HG02571 (cell line): Measurements from ENCODE around the gene TEKT3.

Experiments used
- ATAC-seq: cut with Tn5 transposase; IDR thresholded peaks from one replicate; pipeline ENCODE4 v1.9.1; 2021; ENCODE audit warnings: mild to moderate bottlenecking, moderate library complexity; ENCODE audit not compliant: unreplicated experiment

The TEKT3 gene

GRCh38 chr17:15341385-15341849 lies at the start of gene TEKT3:
Gene TEKT3, minus strand, starts transcription at chr17:15341597. Its CDS starts 10,012 bp downstream, at chr17:15331585.
- ATAC-seq, result no peak

DNA sequence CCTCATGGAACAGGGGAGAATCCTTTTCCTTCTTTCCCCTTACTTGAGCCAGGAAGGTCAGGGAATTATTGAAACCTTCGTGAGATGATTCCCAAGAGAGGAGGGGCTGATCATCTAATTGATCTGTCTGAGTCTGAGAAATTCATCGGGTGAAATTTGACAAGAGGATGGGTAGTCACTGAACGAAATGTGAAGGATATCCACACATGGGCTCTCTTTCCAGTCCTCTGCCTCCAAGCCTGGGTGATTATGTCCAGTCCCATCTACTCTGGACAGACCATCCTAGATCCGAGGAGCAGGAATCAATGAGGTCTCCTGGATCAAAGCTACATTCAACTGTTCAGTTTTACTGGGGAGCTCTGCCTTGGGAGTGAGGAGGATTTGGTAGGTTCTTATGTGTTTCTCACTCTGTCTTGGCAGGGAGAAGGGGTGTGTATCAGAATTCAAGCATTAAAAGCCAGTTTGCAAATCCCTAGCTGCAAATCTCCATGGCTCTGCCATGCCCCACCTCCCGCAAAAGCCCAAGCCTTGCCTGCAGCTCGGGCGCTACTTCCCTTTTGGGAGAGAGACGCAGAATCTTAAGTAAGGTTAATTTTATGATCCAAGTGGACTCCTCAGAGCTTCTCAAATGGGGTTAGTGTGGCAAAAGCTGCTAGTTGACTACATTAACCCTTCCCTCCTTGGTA lies 47.1 kb upstream of the TEKT3 start:
- ATAC-seq, result no peak

DNA sequence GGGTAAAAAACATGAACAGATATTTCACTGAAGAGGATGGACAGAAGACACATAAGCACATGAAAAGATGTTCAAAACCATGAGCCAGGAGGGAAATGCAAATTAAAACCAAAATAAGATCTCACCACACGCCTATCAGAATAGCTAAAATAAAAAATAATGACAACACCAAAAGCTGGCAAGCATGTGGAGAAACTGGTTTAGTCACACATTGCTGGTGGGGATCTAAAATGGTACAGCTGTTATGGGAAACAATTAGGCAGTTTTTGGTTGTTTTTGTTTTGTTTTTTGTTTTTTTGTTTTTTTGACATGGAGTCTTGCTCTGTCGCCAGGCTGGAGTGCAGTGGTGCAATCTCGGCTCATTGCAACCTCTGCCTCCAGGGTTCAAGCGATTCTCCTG lies 44.7 kb upstream of the TEKT3 start:
- no peak for ATAC-seq

DNA sequence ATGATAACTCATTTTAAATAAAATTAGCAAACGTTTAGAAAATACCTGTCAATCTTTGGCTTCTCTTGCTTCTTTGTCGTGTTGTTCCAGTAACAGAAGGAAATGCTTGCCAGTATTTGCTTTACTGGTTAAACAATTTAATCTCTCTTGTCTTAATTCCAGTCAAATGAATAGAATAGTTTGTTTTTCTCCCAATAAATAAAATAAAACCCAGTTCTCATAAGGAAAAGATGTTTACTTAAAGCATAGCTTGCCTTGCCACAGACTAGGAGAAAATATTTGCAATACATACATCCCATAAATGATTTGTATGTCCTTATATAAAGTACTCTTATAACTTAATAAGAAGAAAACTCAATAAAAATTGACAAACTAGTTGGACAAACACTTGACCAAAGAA lies 43.9 kb upstream of the TEKT3 start:
- ATAC-seq, result no peak

DNA sequence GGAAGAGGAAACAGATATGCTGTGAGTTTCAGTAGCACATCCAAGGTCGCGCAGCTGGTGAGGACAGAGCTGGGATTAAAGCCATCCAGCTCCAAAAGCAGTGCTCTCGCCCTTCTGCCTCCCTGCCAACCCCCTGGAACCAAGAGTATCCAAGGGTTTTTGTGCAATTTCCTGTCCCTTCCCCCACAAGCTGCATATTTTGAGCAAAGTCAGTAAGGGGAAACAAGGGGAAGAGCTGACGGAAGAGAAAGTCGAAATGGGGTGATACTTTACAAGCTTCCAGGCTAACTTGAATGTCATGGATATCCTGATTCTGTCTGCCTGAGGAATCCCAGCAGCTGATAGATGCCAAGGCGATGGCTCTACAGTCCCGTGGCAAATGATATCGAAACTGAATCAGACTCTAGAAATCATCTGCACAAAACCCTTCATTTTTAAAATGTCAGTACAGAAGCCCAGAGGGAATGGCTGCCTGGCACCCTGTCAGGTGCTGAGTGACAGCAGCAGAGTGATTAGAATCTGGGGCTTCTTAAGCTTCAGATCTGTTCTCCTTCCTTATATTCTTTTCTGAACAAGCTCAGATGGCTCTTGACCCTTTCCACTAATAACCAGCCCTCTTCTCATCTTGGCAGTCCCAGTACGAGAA lies 42.9 kb upstream of the TEKT3 start:
- ATAC-seq, result no peak

- no peak for ATAC-seq
Observed at GRCh38 chr17:15382914-15383313, 41.5 kb upstream of the TEKT3 start.

- ATAC-seq, result no peak
Observed at GRCh38 chr17:15381707-15382106, 40.3 kb upstream of the TEKT3 start.

DNA sequence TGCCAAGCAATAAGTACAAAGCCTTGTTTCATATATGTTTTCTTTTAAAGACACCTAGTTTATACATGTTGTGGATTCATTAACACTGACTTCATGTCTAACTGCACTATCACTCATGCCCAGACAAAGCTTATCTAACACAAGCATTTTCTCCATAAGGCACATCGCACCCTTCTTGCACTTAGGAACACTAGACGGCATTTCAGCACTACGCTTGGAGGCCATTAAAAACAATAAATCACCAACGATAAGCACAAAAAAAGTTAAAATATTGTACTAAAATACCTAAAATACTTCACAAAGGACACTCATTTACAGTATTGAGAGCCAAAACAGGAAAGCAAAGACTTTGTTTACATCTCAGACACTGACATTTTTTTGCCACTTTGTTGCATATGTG lies 39.0 kb upstream of the TEKT3 start:
- no peak for ATAC-seq

GRCh38 chr17:15379659-15380058 lies 38.3 kb upstream of the TEKT3 start:
- ATAC-seq, result no peak

DNA sequence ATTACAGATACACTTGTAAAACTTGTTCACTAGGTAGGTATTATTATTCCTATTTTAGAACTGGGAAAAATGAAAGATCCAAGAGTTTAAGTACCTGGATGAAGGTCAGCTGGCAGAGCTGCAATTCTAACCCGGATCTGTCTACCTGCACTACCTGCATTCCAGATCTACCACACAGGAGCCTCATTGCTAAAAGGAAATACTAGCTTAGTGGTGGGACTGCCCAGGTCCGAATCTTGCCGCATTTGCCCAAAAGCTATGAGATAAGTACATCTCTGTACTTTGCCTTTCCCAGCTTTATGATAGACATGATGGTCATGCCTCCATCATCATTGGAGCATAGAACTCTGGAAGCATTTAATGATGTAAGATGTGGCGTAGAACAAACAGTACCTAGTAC lies 36.8 kb upstream of the TEKT3 start:
- no peak for ATAC-seq

DNA sequence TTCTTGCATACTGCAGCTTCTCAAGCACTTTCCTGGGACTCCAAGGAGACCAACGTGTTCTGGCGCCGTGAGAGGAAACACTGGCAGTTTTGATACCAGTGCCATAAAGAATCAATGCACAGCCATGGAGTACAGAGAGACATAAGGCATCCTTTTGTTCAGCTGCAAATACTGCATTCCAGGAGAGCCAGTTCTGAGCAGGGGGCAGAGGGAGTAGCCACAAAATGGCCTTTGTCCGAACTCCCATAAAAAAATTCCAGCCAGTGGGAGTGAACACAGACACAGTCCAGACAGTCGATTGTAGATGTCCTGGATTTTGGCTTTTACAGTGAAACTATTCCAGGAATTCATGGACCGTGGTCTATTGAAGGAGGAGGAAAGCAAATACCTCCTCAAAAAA lies 36.2 kb upstream of the TEKT3 start:
- no peak for ATAC-seq

DNA sequence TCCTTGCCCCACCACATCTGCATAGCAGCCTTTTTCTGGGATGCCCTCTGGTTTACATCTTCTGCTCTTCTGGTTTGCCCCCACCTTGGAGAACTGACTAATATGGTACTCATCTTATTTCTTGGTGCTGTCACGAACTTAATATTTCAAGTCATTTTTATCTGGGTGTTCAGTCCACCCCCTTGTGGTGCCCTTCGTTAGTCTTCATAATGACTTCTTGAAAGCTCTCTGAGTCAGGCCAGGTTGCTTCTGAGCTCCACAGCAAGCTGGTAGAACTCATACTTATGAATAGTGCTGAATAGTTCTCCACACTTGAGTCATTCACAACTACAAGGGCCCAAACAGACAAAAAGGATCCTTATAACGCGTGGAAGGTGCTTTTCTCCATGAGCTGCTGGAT lies 35.8 kb upstream of the TEKT3 start:
- ATAC-seq, result no peak

GRCh38 chr17:15371376-15372130 lies 30.2 kb upstream of the TEKT3 start:
- ATAC-seq, result no peak

DNA sequence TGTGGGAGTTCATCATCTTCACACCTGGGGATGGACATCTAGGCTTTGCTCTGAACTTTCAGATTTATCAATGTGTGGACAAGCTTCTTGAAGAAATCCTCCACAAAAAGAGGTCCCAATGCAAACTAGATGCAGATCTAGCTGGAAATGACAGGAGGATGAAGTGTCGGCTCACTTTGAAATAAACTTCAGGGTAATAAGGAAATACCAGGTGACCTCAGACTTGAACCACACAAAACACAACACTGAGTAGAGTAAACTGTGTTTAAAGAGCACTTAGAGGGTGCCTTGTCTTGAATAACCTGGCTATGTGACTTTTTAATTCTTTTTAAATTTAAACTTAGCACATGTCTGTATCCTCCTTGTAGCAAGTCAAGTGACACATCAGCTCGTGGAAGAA lies 27.2 kb upstream of the TEKT3 start:
- no peak for ATAC-seq

DNA sequence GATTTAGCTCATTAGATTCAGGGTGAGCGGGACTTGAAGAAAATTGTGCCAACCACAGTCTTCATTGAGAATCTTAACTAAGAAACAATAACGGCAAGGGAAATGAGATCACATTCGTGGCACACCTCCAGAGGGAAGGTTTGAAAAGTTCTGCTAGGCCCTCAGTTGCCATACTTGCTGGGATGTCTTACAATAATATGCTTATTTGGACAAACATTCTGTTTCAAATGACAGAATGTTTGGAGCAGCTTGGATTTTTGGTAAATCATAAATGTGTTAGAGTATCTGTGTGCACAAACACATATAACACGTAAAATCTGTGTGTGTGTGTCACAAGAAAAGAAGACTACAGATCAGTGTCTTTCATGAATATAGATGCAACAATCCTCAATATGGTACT lies 24.6 kb upstream of the TEKT3 start:
- no peak for ATAC-seq

- no peak for ATAC-seq
Observed at GRCh38 chr17:15364615-15365014, 23.2 kb upstream of the TEKT3 start.

GRCh38 chr17:15363702-15364101 lies 22.3 kb upstream of the TEKT3 start:
- no peak for ATAC-seq

- ATAC-seq, result no peak
Observed at GRCh38 chr17:15361592-15361991, 20.2 kb upstream of the TEKT3 start.

DNA sequence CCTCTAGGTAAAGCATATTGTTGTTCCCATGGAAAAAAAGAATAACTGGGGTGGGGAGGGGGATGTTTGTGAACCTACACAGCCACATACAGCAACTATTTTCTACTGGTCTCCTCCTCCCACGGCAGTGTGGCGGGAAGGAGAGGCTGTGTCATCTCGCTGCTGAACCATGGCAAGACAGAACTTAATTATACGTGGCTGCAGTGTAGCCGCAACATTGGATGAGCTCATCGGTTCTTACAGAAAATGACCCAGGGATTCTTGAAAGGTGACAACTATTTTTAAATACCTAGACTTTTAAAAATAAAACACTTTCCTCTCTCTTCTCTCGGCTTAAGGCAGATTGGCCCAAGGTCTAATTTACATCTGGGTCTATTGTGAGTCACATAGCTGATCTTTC lies 19.8 kb upstream of the TEKT3 start:
- no peak for ATAC-seq

GRCh38 chr17:15354256-15354655 lies 12.9 kb upstream of the TEKT3 start:
- no peak for ATAC-seq

DNA sequence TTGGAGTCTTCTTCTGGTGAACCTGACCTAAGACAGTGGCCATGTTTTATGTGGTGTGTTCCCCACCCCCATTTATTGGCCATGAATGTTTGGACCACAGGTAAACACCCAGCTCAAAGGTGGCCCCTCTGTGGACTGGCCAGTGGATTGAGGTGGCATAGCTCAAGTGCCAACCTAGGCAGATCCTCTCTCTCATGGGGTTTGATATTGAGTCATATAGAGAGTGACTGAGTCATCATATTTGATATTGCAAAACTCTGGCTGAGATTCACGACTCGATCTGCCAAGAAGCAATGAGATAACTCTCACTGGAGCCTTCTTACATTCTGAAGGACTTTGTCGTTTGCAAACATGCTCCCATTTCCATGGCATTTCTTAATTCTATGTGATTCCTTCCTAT lies 10.5 kb upstream of the TEKT3 start:
- no peak for ATAC-seq

GRCh38 chr17:15351478-15351840 lies 10.1 kb upstream of the TEKT3 start:
- ATAC-seq, result no peak
